Body of pancreas (tissue), 4 donors: Measurements from ENCODE around the gene VCAN.

Experiments
- CTCF ChIP-seq, 7 experiments: fragments of 450-650 bp in 4 of 7; fragments of 200-600 bp in 3 of 7; sonication (generic) in 3 of 7; IDR thresholded peaks; one replicate each; pipeline ENCODE4 v1.5.1; 2016 to 2019; ENCODE audit warnings: antibody characterized with exemption in 7 of 7
- POLR2A ChIP-seq, 3 donors: fragments of 450-650 bp; IDR thresholded peaks; one replicate each; pipeline ENCODE4 v1.6.1; 2016; ENCODE audit warnings: antibody characterized with exemption in 3 of 3, mild to moderate bottlenecking in 2 of 3

GRCh38 chr5:83549076-83549475 is 77.5 kb downstream of the VCAN start:
- TF ChIP-seq CTCF (IDR thresholded peaks at IDR 0.05), result no peak
- TF ChIP-seq POLR2A (IDR thresholded peaks at IDR 0.05), result no peak
